K562 (cell line): Measurements from ENCODE around the gene CIAO2A. TPM values are rescaled to one million over a fixed set of nuclear protein-coding genes. Genes with fewer than 3 reads are reported as not detected.

Experiments
- BACH1 ChIP-seq: fragments of 200-800 bp; sonication (Bioruptor generic); IDR thresholded peaks from 2 replicates; pipeline ENCODE4 v1.6.1; 2016; ENCODE audit warnings: missing genetic modification characterization, missing compliant biosample characterization
- FOXP4 ChIP-seq: sonication (generic); formaldehyde crosslinking; IDR thresholded peaks from 2 replicates; pipeline ENCODE4 v1.8.0; 2022; ENCODE audit warnings: mild to moderate bottlenecking, missing genetic modification reagents, borderline replicate concordance
- GATAD2B ChIP-seq: fragments of 450-650 bp; IDR thresholded peaks from 2 replicates; pipeline ENCODE4 v1.6.1; 2017; ENCODE audit warnings: mild to moderate bottlenecking, borderline replicate concordance
- HDAC2 ChIP-seq: fragments of 450-650 bp; IDR thresholded peaks from 2 replicates; pipeline ENCODE4 v1.6.1; 2016; ENCODE audit warnings: mild to moderate bottlenecking
- ILK ChIP-seq: fragments of 450-650 bp; IDR thresholded peaks from 2 replicates; pipeline ENCODE4 v1.6.1; 2016; ENCODE audit warnings: missing genetic modification characterization, low read depth, mild to moderate bottlenecking, missing compliant biosample characterization, moderate library complexity, borderline replicate concordance
- MLLT1 ChIP-seq, 2 experiments: fragments of 450-650 bp; IDR thresholded peaks; 2 replicates each; pipeline ENCODE4 v1.6.1; 2016
- SIX5 ChIP-seq, 2 experiments: IDR thresholded peaks; 2 replicates each; pipeline ENCODE4 v1.6.1; 2011; ENCODE audit warnings: low read length in 2 of 2, borderline replicate concordance in 1 of 2, low read depth in 1 of 2, mild to moderate bottlenecking in 1 of 2, moderate library complexity in 1 of 2; ENCODE audit not compliant: insufficient read depth in 1 of 2
- SMC3 ChIP-seq: conservative IDR thresholded peaks from 2 replicates; pipeline ENCODE4 v1.6.1; 2011; ENCODE audit warnings: low read depth, low read length, improper control_type of control experiment; ENCODE audit not compliant: insufficient read depth
- UBTF ChIP-seq, 2 experiments: IDR thresholded peaks; 2 replicates each; pipeline ENCODE4 v1.6.1; 2012; ENCODE audit warnings: improper control_type of control experiment in 2 of 2, low read depth in 2 of 2, low read length in 2 of 2, borderline replicate concordance in 1 of 2
- ZNF324 ChIP-seq: fragments of 250-450 bp; sonication (Bioruptor Pico); IDR thresholded peaks from 2 replicates; pipeline ENCODE4 v1.4.0; 2020; ENCODE audit warnings: mild to moderate bottlenecking
- ZNF76 ChIP-seq: fragments of 250-450 bp; sonication (Bioruptor Pico); IDR thresholded peaks from 2 replicates; pipeline ENCODE4 v1.4.0; 2020; ENCODE audit warnings: mild to moderate bottlenecking, moderate library complexity, borderline replicate concordance
- ZNF778 ChIP-seq: fragments of 450-650 bp; formaldehyde crosslinking; IDR thresholded peaks from 2 replicates; pipeline ENCODE4 v1.4.0; 2020; ENCODE audit warnings: mild to moderate bottlenecking, moderate library complexity
- polyA plus RNA-seq, 8 experiments: library from polyadenylated mRNA; depleted of rRNA in 4 of 8; stranded (reverse) in 5 of 8; unstranded in 3 of 8; fragments of >200 nt; fragmentation: Nextera tagmentation in 2 of 8; fragmentation: Illumina TruSeq in 1 of 8; extraction: Ambion mirVana in 2 of 8; extraction: Trizol in 1 of 8; gene quantifications; 2 replicates each; pipeline versions ENCODE4 v1.2.1 to v1.2.3, GENCODE V29; 2011 to 2014; ENCODE audit warnings: inconsistent platforms in 1 of 8, missing spikeins in 1 of 8
- total RNA-seq, 7 experiments: library from RNA; depleted of rRNA in 6 of 7; stranded (reverse); fragments of >200 nt in 6 of 7; fragmentation: Illumina TruSeq in 2 of 7; extraction: Trizol in 2 of 7; gene quantifications; 2 replicates each; pipeline versions ENCODE4 v1.2.1 to v1.2.3, GENCODE V29; 2011 to 2021; ENCODE audit warnings: low replicate concordance in 1 of 7

Gene CIAO2A
- total and polyA plus RNA-seq, 9 of the 15 experiments (the other 6 are each of a cell fraction or from before 2014, with no cell fraction given) = 161 to 429 (median 313) TPM

- TF ChIP-seq UBTF (IDR thresholded peaks at IDR 0.05; ENCODE audit: borderline replicate concordance in 1 of 2, low read depth in 2 of 2, low read length in 2 of 2) = peak in 1 of 2 experiments; percentile 76; a peak in 1 of 4 replicates
- no peak for TF ChIP-seq HDAC2
- no peak for TF ChIP-seq FOXP4 (CRISPR knock-in tag)
- no peak for TF ChIP-seq BACH1
- peak; percentile 67; the same call in 1 of the 2 replicates for TF ChIP-seq GATAD2B
- TF ChIP-seq ILK (tag) = no peak
- no peak for TF ChIP-seq ZNF76
- TF ChIP-seq ZNF778 = no peak
- TF ChIP-seq SMC3 = peak; percentile 77
- no peak for TF ChIP-seq SIX5 (IDR thresholded peaks at IDR 0.05; ENCODE audit: borderline replicate concordance in 1 of 2, insufficient read depth in 1 of 2, low read depth in 1 of 2, low read length in 2 of 2)
- no peak for TF ChIP-seq ZNF324 (CRISPR knock-in tag)
- TF ChIP-seq MLLT1 (IDR thresholded peaks at IDR 0.05) = no peak
These were observed 47.1 kb downstream of the CIAO2A start, which contains the start of gene DAPK2 (continued) for GRCh38 chr15:64046421-64047153.
